Activated gamma-delta T cell (primary cell): Measurements from ENCODE around the gene GRAP.
"Not testable (repeated sequence)": the region's sequence is repeated elsewhere in the genome, so short reads cannot be mapped to it uniquely, and the experiment has no call there.

Source experiments
- DNase-seq: peaks from one replicate; lab custom pipeline; 2025; lab: John Stamatoyannopoulos, UW

Gene GRAP

GRCh38 chr17:19042369-19042768 is 4.4 kb downstream of the GRAP start:
- not testable (repeated sequence) for DNase-seq

GRCh38 chr17:19041871-19042270 is 4.9 kb downstream of the GRAP start:
- DNase-seq = not testable (repeated sequence)

- not testable (repeated sequence) for DNase-seq
These were observed 6.4 kb downstream of the GRAP start for GRCh38 chr17:19040350-19040749.

GRCh38 chr17:19038730-19039129 is 8.0 kb downstream of the GRAP start:
- not testable (repeated sequence) for DNase-seq

- DNase-seq = not testable (repeated sequence)
These were observed 8.8 kb downstream of the GRAP start for GRCh38 chr17:19038007-19038406.

- DNase-seq = not testable (repeated sequence)
These were observed 9.2 kb downstream of the GRAP start for GRCh38 chr17:19037547-19037946.

- DNase-seq = not testable (repeated sequence)
These were observed 10.6 kb downstream of the GRAP start for GRCh38 chr17:19036186-19036585.

- DNase-seq = not testable (repeated sequence)
These were observed 14.3 kb downstream of the GRAP start for GRCh38 chr17:19032377-19032988.

GRCh38 chr17:19031729-19032128 is 15.0 kb downstream of the GRAP start:
- not testable (repeated sequence) for DNase-seq

GRCh38 chr17:19030771-19031449 is 15.8 kb downstream of the GRAP start:
- DNase-seq = not testable (repeated sequence)

GRCh38 chr17:19029740-19030139 is 17.0 kb downstream of the GRAP start:
- not testable (repeated sequence) for DNase-seq

- DNase-seq = not testable (repeated sequence)
These were observed 18.1 kb downstream of the GRAP start for GRCh38 chr17:19028671-19029070.

GRCh38 chr17:19024101-19025078 is 22.4 kb downstream of the GRAP start:
- no peak for DNase-seq

GRCh38 chr17:19023209-19023999 is 23.4 kb downstream of the GRAP start:
- no peak for DNase-seq

GRCh38 chr17:19022747-19023146 is 24.0 kb downstream of the GRAP start:
- no peak for DNase-seq

GRCh38 chr17:19022128-19022527 is 24.6 kb downstream of the GRAP start:
- DNase-seq = no peak

- DNase-seq = no peak
These were observed 25.1 kb downstream of the GRAP start for GRCh38 chr17:19021622-19022083.

- DNase-seq = not testable (repeated sequence)
These were observed 25.6 kb downstream of the GRAP start for GRCh38 chr17:19021011-19021621.

GRCh38 chr17:19020016-19020415 is 26.7 kb downstream of the GRAP start:
- DNase-seq = no peak

GRCh38 chr17:19019041-19019941 is 27.5 kb downstream of the GRAP start:
- no peak for DNase-seq
